ENCODE results near the gene CAVIN1. TPM values are rescaled to one million over a fixed set of nuclear protein-coding genes. Genes with fewer than 3 reads are reported as not detected.

The CAVIN1 gene
- total RNA-seq, 4 donors from 2014 or later = 615 to 1,266 (median 897) TPM

GRCh38 chr17:42409523-42410318 is 13.3 kb downstream of the CAVIN1 start:
- H3K4me3 ChIP-seq = peak overlapping the region in 1 of 2 donors; percentile 18
- peaks cover 28 to 100% (median 70%) of the 10 kb centered on the region in 3 donors for H3K4me1 ChIP-seq
- peak; percentile 87 for ATAC-seq
- no peak for TF ChIP-seq CTCF (IDR thresholded peaks at IDR 0.05)
- peak; percentile 86 for TF ChIP-seq POLR2AphosphoS5 (IDR thresholded peaks at IDR 0.05)
- peak overlapping the region; percentile 83 to 99 (median 94) for H3K27ac ChIP-seq
- no peaks in the 10 kb centered on the region for H3K27me3 ChIP-seq
- no peaks in the 10 kb centered on the region for H3K9me3 ChIP-seq
- peaks cover 0 to 7% of the 10 kb centered on the region in 2 donors for H3K36me3 ChIP-seq
- WGBS, 2 donors (ENCODE audit: low coverage in 1 of 2) = 0% methylated on average over 2 to 3 of the region's 5 CpGs

GRCh38 chr17:42408061-42408460 is 15.0 kb downstream of the CAVIN1 start:
- peak overlapping the region; percentile 83 to 99 (median 94) for H3K27ac ChIP-seq
- ATAC-seq = no peak
- H3K4me1 ChIP-seq = peaks cover 23 to 100% (median 63%) of the 10 kb centered on the region in 3 donors

GRCh38 chr17:42407289-42407836 is 15.7 kb downstream of the CAVIN1 start:
- Histone ChIP-seq H3K4me3 (peak overlapping the region in 1 of 2 donors; percentile 11), H3K27ac (peak overlapping the region; percentile 83 to 99 (median 94)), H3K36me3 (peaks cover 0 to 30% of the 10 kb centered on the region in 2 donors), H3K4me1 (peaks cover 24 to 100% (median 59%) of the 10 kb centered on the region in 3 donors), H3K9me3 (no peaks in the 10 kb centered on the region), H3K27me3 (no peaks in the 10 kb centered on the region)
- ATAC-seq = peak; percentile 73
- WGBS, 2 donors (ENCODE audit: low coverage in 1 of 2) = 5 to 12% methylated on average over 2 of the region's 2 CpGs
- TF ChIP-seq POLR2AphosphoS5 (IDR thresholded peaks at IDR 0.05) = peak; percentile 80
- no peak for TF ChIP-seq POLR2A (IDR thresholded peaks at IDR 0.05)
- no peak for TF ChIP-seq EP300 (IDR thresholded peaks at IDR 0.05)

More at GRCh38 chr17:42408061-42408460, 15.0 kb downstream of the CAVIN1 start:
- H3K36me3 ChIP-seq = peaks cover 0 to 23% of the 10 kb centered on the region in 2 donors
- no peaks in the 10 kb centered on the region for H3K27me3 ChIP-seq
- no peak for TF ChIP-seq POLR2A (IDR thresholded peaks at IDR 0.05)
- TF ChIP-seq CTCF (IDR thresholded peaks at IDR 0.05) = no peak
- TF ChIP-seq POLR2AphosphoS5 (IDR thresholded peaks at IDR 0.05) = no peak
- no peak for TF ChIP-seq EP300 (IDR thresholded peaks at IDR 0.05)
- no peak overlapping the region for H3K4me3 ChIP-seq
- H3K9me3 ChIP-seq = no peaks in the 10 kb centered on the region
- 15 to 27% methylated on average over 2 of the region's 2 CpGs for WGBS, 2 donors (ENCODE audit: low coverage in 1 of 2)

GRCh38 chr17:42406615-42407288 is 16.3 kb downstream of the CAVIN1 start:
- WGBS, 2 donors (ENCODE audit: low coverage in 1 of 2) = 0 to 10% methylated on average over 1 to 3 of the region's 5 CpGs
- no peak for ATAC-seq
- Histone ChIP-seq H3K27me3 (no peaks in the 10 kb centered on the region), H3K4me3 (peak overlapping the region in 1 of 2 donors; percentile 11), H3K4me1 (peaks cover 23 to 100% (median 61%) of the 10 kb centered on the region in 3 donors), H3K36me3 (peaks cover 0 to 36% of the 10 kb centered on the region in 2 donors), H3K27ac (peak overlapping the region; percentile 83 to 99 (median 94)), H3K9me3 (no peaks in the 10 kb centered on the region)
- TF ChIP-seq POLR2AphosphoS5 (IDR thresholded peaks at IDR 0.05) (peak; percentile 42), EP300 (IDR thresholded peaks at IDR 0.05) (no peak)

GRCh38 chr17:42405963-42406495 is 17.0 kb downstream of the CAVIN1 start:
- TF ChIP-seq POLR2A (IDR thresholded peaks at IDR 0.05) (no peak), POLR2AphosphoS5 (IDR thresholded peaks at IDR 0.05) (peak; percentile 49), CTCF (IDR thresholded peaks at IDR 0.05) (peak in 3 of 4 experiments; percentile 89), EP300 (IDR thresholded peaks at IDR 0.05) (no peak)
- H3K4me1 ChIP-seq = peaks cover 23 to 98% (median 55%) of the 10 kb centered on the region in 3 donors
- no peak overlapping the region for H3K4me3 ChIP-seq
- H3K36me3 ChIP-seq = peaks cover 0 to 36% of the 10 kb centered on the region in 2 donors
- peak overlapping the region in 3 of 4 donors; percentile 90 to 99 (median 97) for H3K27ac ChIP-seq
- WGBS, 2 donors (ENCODE audit: low coverage in 1 of 2) = 10 to 42% methylated on average over 6 to 16 of the region's 26 CpGs
- peak; percentile 60 for ATAC-seq
- no peaks in the 10 kb centered on the region for H3K9me3 ChIP-seq
- no peaks in the 10 kb centered on the region for H3K27me3 ChIP-seq
